SK-N-SH treated with all-trans-retinoic acid at 6 μM for 48 hours (cell line): Measurements from ENCODE around the gene PRR15L.
A peak's percentile ranks its signal among the peaks of the same experiment; 100 is the strongest.

Experiments used
- ATAC-seq: fragments of 200-7000 bp; cut with Tn5 transposase; 3 replicates; pipeline ENCODE4 v1.9.1; 2020; ENCODE audit warnings: mild to moderate bottlenecking, moderate library complexity
- ARNTL ChIP-seq: fragments of 450-650 bp; formaldehyde crosslinking; IDR thresholded peaks from 2 replicates; pipeline ENCODE4 v1.5.0; 2020; ENCODE audit warnings: low read depth, mild to moderate bottlenecking, moderate library complexity, borderline replicate concordance
- BACH2 ChIP-seq: fragments of 250-450 bp; sonication (Bioruptor Pico); IDR thresholded peaks from 2 replicates; pipeline ENCODE4 v1.9.0; 2021; ENCODE audit warnings: mild to moderate bottlenecking, borderline replicate concordance
- CSDC2 ChIP-seq: fragments of 250-450 bp; sonication (Bioruptor Pico); IDR thresholded peaks from 2 replicates; pipeline ENCODE4 v1.5.0; 2020; ENCODE audit warnings: mild to moderate bottlenecking, moderate library complexity
- ESRRG ChIP-seq: fragments of 250-450 bp; sonication (Bioruptor Pico); IDR thresholded peaks from 2 replicates; pipeline ENCODE4 v1.6.1; 2021; ENCODE audit warnings: mild to moderate bottlenecking
- GLIS3 ChIP-seq: fragments of 250-450 bp; sonication (Bioruptor Pico); IDR thresholded peaks from 2 replicates; pipeline ENCODE4 v1.5.0; 2020; ENCODE audit warnings: mild to moderate bottlenecking, moderate library complexity
- ISL1 ChIP-seq: fragments of 250-450 bp; sonication (Bioruptor Pico); IDR thresholded peaks from 2 replicates; pipeline ENCODE4 v2.1.2; 2022; ENCODE audit warnings: mild to moderate bottlenecking, moderate library complexity
- OSR1 ChIP-seq: fragments of 250-450 bp; sonication (Bioruptor Pico); IDR thresholded peaks from 2 replicates; pipeline ENCODE4 v1.8.0; 2022; ENCODE audit warnings: moderate library complexity, mild to moderate bottlenecking, inconsistent platforms
- POU6F1 ChIP-seq: fragments of 250-450 bp; sonication (Bioruptor Pico); IDR thresholded peaks from 2 replicates; pipeline ENCODE4 v1.8.0; 2021; ENCODE audit warnings: low read depth, mild to moderate bottlenecking, moderate library complexity, borderline replicate concordance
- PPARA ChIP-seq: fragments of 250-450 bp; sonication (Bioruptor Pico); IDR thresholded peaks from 2 replicates; pipeline ENCODE4 v1.5.0; 2020; ENCODE audit warnings: mild to moderate bottlenecking, borderline replicate concordance
- RARB ChIP-seq: fragments of 250-450 bp; sonication (Bioruptor Pico); IDR thresholded peaks from 2 replicates; pipeline ENCODE4 v1.8.0; 2021; ENCODE audit warnings: mild to moderate bottlenecking, moderate library complexity
- SNAI2 ChIP-seq: fragments of 250-450 bp; sonication (Bioruptor Pico); IDR thresholded peaks from 2 replicates; pipeline ENCODE4 v1.5.0; 2020; ENCODE audit warnings: mild to moderate bottlenecking, moderate library complexity
- TCF4 ChIP-seq: fragments of 250-450 bp; sonication (Bioruptor Pico); IDR thresholded peaks from 2 replicates; pipeline ENCODE4 v1.8.0; 2021; ENCODE audit warnings: mild to moderate bottlenecking, moderate library complexity, borderline replicate concordance
- ZC3H10 ChIP-seq: fragments of 250-450 bp; sonication (Bioruptor Pico); IDR thresholded peaks from 2 replicates; pipeline ENCODE4 v1.5.1; 2021; ENCODE audit warnings: mild to moderate bottlenecking, moderate library complexity
- ZFP3 ChIP-seq: fragments of 250-450 bp; sonication (Bioruptor Pico); IDR thresholded peaks from 2 replicates; pipeline ENCODE4 v1.5.0; 2020; ENCODE audit warnings: mild to moderate bottlenecking, moderate library complexity
- ZFP30 ChIP-seq: fragments of 450-650 bp; formaldehyde crosslinking; IDR thresholded peaks from 2 replicates; pipeline ENCODE4 v1.5.0; 2022; ENCODE audit warnings: mild to moderate bottlenecking, moderate library complexity
- ZNF565 ChIP-seq: fragments of 450-650 bp; formaldehyde crosslinking; conservative IDR thresholded peaks from 2 replicates; pipeline ENCODE4 v1.5.0; 2020; ENCODE audit warnings: low read depth, mild to moderate bottlenecking, moderate library complexity
- ZNF70 ChIP-seq: fragments of 450-650 bp; formaldehyde crosslinking; IDR thresholded peaks from 2 replicates; pipeline ENCODE4 v1.5.0; 2020; ENCODE audit warnings: mild to moderate bottlenecking, moderate library complexity
- TF ChIP-seq, protein P1 (sequence below): fragments of 250-450 bp; sonication (Bioruptor Pico); IDR thresholded peaks from 2 replicates; pipeline ENCODE4 v1.5.0; 2020; ENCODE audit warnings: mild to moderate bottlenecking, moderate library complexity
- TF ChIP-seq, protein P2 (sequence below): fragments of 250-450 bp; sonication (Bioruptor Pico); IDR thresholded peaks from 2 replicates; pipeline ENCODE4 v1.8.0; 2020; ENCODE audit warnings: mild to moderate bottlenecking, moderate library complexity, borderline replicate concordance
- TF ChIP-seq, protein P3 (sequence below): fragments of 250-450 bp; sonication (Bioruptor Pico); IDR thresholded peaks from 2 replicates; pipeline ENCODE4 v1.5.1; 2020; ENCODE audit warnings: low read depth, mild to moderate bottlenecking, moderate library complexity

Gene PRR15L

GRCh38 chr17:47942096-47942510 is 15.6 kb downstream of the PRR15L start:
- TF ChIP-seq PPARA (CRISPR knock-in tag): no peak
- TF ChIP-seq POU6F1 (CRISPR knock-in tag): no peak
- TF ChIP-seq, protein P1, sequence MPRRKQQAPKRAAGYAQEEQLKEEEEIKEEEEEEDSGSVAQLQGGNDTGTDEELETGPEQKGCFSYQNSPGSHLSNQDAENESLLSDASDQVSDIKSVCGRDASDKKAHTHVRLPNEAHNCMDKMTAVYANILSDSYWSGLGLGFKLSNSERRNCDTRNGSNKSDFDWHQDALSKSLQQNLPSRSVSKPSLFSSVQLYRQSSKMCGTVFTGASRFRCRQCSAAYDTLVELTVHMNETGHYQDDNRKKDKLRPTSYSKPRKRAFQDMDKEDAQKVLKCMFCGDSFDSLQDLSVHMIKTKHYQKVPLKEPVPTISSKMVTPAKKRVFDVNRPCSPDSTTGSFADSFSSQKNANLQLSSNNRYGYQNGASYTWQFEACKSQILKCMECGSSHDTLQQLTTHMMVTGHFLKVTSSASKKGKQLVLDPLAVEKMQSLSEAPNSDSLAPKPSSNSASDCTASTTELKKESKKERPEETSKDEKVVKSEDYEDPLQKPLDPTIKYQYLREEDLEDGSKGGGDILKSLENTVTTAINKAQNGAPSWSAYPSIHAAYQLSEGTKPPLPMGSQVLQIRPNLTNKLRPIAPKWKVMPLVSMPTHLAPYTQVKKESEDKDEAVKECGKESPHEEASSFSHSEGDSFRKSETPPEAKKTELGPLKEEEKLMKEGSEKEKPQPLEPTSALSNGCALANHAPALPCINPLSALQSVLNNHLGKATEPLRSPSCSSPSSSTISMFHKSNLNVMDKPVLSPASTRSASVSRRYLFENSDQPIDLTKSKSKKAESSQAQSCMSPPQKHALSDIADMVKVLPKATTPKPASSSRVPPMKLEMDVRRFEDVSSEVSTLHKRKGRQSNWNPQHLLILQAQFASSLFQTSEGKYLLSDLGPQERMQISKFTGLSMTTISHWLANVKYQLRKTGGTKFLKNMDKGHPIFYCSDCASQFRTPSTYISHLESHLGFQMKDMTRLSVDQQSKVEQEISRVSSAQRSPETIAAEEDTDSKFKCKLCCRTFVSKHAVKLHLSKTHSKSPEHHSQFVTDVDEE (CRISPR knock-in tag): no peak
- no peak for TF ChIP-seq OSR1 (CRISPR knock-in tag)
- TF ChIP-seq TCF4: no peak
- TF ChIP-seq ISL1 (CRISPR knock-in tag): no peak
- TF ChIP-seq RARB (CRISPR knock-in tag): no peak
- no peak for TF ChIP-seq ZFP30 (CRISPR knock-in tag)
- no peak for TF ChIP-seq ARNTL (CRISPR knock-in tag)
- no peak for TF ChIP-seq GLIS3 (CRISPR knock-in tag)
- peak; percentile 1; the same call in 2 of the 3 replicates for ATAC-seq

DNA sequence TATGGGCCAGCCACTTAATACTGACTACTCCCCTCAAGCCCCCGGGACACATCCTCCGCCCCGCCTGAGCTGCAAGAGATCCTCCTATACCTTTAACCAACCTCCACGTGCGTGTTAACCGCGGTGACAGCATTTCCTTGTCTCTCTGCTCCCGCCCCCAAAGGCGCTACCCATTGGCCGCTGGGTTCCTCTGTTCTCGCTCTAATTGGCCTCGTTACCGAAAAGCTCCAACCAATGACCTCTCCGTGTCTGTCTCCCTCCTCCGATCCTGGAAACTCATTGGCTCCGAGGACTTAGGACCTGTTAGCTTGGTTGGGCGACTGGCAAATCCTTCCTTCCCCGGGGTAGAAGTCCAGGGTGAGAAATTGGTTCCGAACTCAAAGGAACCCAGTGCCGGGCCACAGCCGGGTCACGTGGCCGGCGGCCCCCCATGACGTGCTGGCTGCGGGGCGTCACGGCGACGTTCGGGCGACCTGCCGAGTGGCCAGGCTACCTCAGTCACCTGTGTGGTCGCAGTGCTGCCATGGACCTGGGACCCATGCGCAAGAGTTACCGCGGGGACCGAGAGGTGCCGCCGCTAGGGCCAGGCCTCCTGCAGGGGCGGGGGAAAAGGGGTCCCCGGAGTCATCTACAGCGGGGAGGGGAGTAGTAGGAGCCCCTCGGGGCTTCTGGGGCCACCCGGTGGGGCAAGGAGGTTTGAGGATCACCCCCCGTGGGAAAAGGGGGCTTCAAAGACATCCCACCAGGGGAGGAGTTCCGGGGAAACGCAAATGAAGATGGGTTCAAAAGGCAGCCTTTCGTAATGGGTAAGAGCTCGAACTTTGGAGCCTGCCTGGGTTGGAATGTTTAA is 16.2 kb downstream of the PRR15L start, which contains the start of gene PNPO:
Gene PNPO (plus strand): TSS at position 326 of the 850 bp plus-strand sequence. CDS start 105 bp downstream, at position 431.
- TF ChIP-seq ESRRG (no peak), ARNTL (CRISPR knock-in tag) (no peak), POU6F1 (CRISPR knock-in tag) (no peak), GLIS3 (CRISPR knock-in tag) (no peak), ZNF70 (CRISPR knock-in tag) (no peak), ISL1 (CRISPR knock-in tag) (no peak), SNAI2 (CRISPR knock-in tag) (no peak), BACH2 (CRISPR knock-in tag) (no peak), PPARA (CRISPR knock-in tag) (no peak)
- TF ChIP-seq, protein P2, sequence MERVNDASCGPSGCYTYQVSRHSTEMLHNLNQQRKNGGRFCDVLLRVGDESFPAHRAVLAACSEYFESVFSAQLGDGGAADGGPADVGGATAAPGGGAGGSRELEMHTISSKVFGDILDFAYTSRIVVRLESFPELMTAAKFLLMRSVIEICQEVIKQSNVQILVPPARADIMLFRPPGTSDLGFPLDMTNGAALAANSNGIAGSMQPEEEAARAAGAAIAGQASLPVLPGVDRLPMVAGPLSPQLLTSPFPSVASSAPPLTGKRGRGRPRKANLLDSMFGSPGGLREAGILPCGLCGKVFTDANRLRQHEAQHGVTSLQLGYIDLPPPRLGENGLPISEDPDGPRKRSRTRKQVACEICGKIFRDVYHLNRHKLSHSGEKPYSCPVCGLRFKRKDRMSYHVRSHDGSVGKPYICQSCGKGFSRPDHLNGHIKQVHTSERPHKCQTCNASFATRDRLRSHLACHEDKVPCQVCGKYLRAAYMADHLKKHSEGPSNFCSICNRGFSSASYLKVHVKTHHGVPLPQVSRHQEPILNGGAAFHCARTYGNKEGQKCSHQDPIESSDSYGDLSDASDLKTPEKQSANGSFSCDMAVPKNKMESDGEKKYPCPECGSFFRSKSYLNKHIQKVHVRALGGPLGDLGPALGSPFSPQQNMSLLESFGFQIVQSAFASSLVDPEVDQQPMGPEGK (CRISPR knock-in tag): no peak
- ATAC-seq: peak; percentile 100

- no peak for ATAC-seq
- no peak for TF ChIP-seq OSR1 (CRISPR knock-in tag)
- TF ChIP-seq ZC3H10 (CRISPR knock-in tag): no peak
- TF ChIP-seq SNAI2 (CRISPR knock-in tag): no peak
- no peak for TF ChIP-seq ISL1 (CRISPR knock-in tag)
- no peak for TF ChIP-seq ZNF70 (CRISPR knock-in tag)
- no peak for TF ChIP-seq ZFP30 (CRISPR knock-in tag)
- TF ChIP-seq ESRRG: no peak
- TF ChIP-seq, protein P1 (CRISPR knock-in tag): no peak
- TF ChIP-seq GLIS3 (CRISPR knock-in tag): no peak
- no peak for TF ChIP-seq CSDC2
- no peak for TF ChIP-seq POU6F1 (CRISPR knock-in tag)
- TF ChIP-seq TCF4: no peak
- TF ChIP-seq RARB (CRISPR knock-in tag): no peak
- TF ChIP-seq, protein P3, sequence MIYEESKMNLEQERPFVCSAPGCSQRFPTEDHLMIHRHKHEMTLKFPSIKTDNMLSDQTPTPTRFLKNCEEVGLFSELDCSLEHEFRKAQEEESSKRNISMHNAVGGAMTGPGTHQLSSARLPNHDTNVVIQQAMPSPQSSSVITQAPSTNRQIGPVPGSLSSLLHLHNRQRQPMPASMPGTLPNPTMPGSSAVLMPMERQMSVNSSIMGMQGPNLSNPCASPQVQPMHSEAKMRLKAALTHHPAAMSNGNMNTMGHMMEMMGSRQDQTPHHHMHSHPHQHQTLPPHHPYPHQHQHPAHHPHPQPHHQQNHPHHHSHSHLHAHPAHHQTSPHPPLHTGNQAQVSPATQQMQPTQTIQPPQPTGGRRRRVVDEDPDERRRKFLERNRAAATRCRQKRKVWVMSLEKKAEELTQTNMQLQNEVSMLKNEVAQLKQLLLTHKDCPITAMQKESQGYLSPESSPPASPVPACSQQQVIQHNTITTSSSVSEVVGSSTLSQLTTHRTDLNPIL (CRISPR knock-in tag): no peak
- TF ChIP-seq ZNF565 (CRISPR knock-in tag): no peak
- no peak for TF ChIP-seq ZFP3 (CRISPR knock-in tag)
These were observed 19.7 kb downstream of the PRR15L start for GRCh38 chr17:47937941-47938340.
